NCI-H1694 (cell line): Measurements from ENCODE around the gene PKIB.
"Not testable (repeated sequence)": the region's sequence is repeated elsewhere in the genome, so short reads cannot be mapped to it uniquely, and the experiment has no call there.

Experiments
- DNase-seq: peaks from one replicate; lab custom pipeline; 2025; lab: John Stamatoyannopoulos, UW

PKIB gene

DNA sequence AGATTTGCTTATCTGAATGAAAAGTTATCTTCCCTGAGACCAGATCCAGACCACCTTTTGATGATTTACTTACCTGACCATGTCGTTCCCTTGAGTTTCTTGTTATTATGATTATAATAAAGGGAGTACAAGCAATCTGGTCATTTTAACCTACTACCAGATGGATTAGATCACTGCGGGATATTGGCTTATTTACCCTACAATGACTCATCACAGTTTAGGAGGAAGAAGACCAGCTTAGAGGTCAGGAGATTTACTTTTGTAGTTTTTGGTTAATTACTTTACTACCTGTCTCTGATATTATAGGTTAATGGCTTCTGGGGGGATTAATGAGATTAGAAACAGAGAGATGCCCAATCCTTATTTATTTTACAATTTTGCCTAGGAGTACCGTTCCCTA, 10.7 kb downstream of the PKIB start:
- no peak for DNase-seq

DNA sequence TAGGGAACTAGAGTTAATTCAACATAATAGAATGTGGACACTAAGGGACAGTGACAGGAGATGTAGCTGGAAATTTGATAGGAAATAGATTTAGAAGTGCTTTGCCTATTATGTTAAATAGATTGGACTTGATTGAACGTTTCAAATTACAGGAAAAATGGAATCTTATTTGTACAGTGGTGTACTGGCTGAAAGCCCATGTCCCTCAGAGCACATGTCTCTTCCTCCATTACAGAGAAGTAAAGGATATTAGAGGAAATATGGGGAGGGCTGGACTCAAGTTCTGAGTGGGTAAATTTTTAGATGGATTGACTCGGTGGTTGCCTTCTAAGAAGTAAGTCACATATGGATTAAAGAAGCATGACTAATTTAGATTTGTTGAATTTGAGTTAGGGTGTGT, 11.4 kb downstream of the PKIB start:
- DNase-seq = no peak

DNA sequence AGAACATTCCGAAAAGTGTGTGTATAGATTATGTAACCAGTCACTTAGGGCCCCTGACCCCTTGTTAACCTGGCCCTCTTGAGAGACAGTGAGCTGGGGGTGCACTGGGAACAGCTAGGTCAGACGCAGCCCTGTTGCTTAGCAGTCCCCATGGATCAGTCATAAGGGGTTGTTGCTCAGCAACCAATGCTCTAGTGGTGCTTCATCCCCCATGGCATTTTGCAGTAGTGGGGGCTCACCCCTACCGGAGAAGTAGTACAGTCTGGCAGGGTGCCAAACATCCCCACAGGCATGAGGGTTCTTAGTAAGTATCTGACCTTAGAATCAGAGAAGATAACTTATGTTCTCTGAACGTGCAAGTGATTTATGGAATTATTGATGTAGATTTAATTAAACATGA, 12.3 kb downstream of the PKIB start:
- no peak for DNase-seq

DNA sequence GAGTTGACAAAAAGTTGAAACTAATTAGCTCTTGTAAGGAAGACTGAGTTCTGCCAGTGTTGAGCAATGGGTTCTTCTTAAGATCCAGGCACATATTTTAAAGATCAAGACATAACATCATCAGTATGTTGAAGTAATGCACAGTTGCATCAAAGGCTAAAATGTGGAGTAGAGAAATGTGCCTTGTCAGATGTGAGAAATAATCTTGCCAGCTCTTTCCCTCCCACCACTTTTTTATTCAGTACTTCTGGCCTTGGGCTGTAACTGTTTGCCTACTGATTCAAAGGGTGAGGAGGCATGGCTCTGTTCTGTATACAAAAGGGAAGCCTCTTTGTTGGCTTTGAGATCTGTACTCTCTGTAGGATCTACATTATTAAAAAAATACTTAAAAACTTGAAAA, 13.1 kb downstream of the PKIB start:
- DNase-seq = no peak

DNA sequence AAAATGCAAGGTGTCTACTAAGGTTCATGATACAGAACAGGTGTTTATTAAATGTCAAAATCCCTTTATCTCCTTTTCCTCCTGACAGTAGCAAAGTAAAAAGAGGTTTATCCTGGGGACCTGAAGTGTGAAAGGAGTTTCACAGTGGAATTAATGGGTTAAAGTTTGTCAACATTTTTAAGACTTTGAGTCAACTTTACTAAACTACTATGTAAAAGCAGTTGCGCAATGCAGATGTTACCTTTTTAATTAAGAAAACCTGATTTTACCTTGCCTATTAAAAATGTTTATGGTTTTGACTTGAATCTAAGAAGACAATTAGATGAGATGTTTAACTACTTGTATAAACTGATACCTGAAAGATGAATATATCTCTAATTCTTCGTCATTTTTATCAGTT, 14.6 kb downstream of the PKIB start:
- no peak for DNase-seq

DNA sequence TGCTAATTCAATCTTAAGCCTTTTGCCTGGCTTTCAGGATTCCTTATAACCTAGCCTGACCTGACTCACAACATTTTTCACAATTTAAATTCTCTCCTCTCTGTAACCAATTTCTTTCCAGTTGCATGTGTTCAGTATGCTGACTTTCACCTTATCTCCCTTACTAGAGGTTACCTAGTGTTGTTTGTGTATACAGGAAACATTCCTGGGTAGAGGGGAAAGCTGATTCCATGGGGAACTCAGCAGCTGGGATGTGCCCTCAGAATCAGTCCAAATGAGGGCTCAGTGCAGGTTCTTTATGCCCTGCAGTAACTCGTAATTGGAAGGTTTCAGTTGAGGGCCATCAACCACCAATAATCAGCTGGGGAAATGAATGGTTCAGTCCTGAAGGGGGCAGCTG, 18.5 kb downstream of the PKIB start:
- DNase-seq = no peak

DNA sequence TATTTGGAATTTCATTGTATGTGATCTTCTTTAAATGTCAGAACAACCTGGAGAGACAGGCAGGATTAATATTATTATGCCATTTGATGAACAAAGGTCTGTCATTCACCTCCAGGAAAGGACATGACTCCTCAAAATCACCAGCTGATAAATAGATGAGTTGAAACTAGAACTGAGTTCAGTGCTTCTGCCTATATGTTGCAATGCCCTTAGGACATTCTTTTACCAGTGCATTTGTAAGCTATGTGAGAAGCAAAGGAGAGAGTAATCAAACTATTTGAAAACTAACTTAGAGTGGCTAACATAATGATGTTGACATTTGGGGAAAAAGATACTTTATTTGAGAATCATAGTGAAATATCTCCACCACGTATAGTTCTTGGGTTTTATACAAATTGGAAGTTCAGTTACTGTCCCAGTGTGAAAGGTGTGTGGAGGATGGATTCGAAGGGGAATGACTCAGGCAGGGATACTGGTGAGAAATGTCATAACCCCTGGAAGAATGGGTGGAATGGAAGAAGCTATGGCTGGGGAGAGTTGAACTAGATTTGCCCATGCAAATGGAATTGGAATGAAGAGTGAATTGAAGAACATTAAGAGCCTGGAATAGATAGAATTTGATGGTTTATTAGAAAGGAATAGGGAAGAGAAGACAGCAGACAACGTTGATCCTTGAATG, 21.5 kb downstream of the PKIB start:
- DNase-seq = no peak

DNA sequence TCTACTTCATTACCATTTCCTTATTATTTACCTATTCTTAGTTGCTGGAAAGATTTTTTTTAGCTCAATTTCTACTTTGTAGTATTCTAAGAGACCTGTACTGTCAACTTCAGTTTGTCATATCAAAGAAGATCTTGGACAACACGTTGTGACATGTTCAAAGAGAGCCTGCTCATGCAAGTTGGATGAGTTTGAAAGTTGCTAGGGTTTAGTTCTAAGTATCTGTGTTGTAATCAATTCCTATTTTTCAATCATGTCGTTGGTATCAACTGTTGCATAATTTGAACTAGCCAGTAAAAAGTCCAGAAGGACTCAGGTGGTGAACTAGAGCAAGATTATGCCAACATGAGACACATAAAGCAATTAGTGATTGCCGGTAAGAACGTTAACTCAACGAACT, 30.2 kb downstream of the PKIB start:
- DNase-seq = no peak

DNA sequence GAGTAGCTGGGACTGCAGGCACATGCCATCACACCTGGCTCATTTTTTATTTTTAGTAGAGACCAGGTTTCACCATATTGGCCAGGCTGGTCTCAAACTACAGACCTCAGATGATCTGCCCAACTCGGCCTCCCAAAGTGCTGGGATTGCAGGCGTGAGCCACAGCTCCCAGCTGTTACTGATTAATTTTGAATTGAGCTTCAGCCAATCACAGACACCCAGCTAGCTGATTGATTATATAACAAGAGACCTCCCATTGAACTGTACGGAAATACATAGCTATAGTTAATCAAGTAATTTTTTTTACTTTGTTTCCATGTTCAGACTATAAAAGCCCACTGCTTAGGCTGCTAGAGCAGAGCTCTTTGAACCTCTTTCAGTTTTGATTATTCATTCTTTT, 31.6 kb downstream of the PKIB start:
- no peak for DNase-seq

DNA sequence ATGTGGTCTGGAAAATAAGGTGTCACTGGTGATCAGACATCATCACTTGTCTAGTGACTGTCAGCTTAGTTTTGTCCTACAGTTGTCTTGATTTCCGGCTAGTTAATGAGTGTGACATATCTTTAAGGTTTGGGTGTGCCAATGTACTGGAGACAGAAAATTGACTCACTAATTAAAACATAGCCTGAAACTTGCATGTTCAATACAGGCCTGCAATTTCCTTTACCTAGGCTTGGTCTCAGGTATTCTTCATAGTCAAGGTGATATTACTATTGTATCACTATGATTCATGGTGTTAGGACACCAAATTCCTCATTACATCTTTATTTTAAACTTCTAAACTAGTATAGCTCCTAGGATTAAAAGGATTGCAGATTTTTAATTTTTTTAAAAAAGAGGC, 32.4 kb downstream of the PKIB start:
- DNase-seq = not testable (repeated sequence)

DNA sequence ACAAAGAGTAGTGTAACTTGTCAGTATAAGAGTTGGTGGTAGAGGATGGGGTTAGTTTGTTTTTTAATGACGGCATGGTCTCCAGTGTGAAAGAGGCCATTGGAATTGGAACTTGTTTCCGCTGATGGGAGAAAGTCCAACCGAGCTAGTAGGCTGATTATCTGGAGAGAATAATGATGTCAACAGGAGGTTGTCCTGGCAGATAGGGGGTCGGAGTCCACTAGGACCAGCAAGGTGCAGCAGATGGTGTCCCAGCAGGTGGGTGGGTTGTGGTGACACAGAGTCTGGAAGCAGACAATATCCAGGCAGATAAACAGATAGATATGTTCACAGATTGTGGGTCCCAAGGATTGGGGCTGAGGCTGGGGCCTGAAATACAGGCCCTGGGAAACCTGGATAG, 35.1 kb downstream of the PKIB start:
- DNase-seq = no peak

DNA sequence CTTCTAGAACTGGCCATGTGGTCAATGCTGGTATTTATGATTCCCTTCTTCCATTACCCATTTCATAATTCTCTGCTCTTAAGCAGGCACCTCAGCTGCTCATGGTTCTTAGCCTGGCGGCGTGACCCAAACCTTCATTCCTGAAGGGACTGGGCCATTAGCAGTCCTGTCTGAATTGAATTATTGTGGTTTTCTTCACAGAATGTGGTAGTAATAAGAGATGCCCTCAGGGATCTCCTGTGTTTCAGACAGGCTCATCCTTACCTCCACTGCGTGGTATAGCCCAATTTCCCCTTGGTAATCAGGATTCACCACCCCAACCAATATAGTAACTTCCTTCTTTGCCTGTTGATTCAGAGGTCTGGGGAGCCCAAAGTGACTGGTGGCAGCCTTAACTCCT, 37.6 kb downstream of the PKIB start:
- DNase-seq = no peak

DNA sequence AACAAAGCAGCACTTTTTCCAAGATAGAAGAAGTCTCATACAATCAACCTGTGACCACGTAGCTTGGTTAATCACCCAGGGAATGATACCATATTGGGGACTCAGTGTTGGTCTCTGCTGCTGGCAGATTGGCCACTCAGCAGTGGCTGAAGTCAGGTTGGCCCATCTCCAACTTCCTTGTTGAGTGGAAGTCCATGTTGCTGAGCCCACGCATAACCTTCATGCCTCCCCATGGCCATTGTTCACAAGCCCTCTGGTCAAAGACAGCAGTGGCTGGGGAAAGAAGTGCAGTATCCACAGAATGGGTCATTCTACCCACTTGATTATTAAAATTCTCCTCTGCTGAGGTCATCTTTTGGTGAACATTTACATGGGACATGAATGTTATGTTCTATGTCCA, 38.5 kb downstream of the PKIB start:
- no peak for DNase-seq

DNA sequence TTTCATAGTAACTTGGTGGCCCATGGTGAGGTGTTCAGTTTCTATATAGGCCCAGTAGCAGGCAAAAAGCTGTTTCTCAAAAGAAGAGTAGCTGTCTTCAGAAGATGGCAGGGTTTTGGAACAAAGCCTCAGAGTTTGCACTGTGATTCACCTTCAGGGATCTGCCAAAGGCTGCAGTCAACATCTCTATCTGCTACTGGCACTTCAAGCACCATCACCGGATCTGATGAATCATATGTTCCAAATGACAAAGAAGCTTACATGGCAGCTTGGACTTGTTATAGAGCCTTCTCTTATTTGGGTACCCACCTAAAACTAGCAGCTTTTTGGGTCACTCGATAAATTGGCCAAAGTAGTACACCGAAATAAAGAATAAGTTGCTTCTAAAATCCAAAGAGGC, 39.5 kb downstream of the PKIB start:
- no peak for DNase-seq

DNA sequence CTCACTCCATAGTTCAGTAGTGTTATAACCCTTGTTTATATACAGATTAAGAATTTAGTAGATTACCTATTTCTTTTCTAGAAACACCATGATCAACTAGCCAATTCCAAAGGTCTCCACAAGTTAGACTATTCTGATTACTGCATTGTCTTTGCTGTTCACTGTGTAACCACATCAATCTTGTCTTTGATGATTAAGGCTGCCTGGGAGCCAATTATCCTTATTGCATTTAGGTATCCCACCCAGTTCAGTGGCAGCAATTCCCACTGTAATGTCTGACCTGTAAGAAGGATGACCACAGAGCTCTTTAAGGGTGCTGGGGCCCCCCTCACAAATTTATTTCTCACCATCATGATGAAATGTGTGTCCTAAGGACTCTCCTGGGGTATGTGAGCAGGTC, 40.2 kb downstream of the PKIB start:
- DNase-seq = no peak

DNA sequence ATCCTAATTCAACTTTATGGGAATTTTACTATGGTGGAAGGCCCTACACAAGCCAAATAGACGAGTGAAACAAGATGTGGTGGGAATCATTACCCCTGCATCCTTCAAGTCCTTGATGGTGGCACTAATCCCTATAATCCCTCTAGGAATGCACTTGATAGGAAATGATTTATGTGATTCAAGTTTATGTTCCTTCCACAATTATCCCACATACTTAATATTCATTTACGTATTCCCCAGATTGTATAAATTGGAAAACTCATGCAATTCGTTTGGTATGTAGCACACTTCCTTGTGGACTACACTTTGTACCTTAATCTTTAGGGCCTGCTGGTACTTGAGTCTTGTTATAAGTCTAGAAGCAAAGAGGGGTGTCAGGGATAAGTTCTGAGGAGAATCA, 40.8 kb downstream of the PKIB start:
- DNase-seq = no peak

DNA sequence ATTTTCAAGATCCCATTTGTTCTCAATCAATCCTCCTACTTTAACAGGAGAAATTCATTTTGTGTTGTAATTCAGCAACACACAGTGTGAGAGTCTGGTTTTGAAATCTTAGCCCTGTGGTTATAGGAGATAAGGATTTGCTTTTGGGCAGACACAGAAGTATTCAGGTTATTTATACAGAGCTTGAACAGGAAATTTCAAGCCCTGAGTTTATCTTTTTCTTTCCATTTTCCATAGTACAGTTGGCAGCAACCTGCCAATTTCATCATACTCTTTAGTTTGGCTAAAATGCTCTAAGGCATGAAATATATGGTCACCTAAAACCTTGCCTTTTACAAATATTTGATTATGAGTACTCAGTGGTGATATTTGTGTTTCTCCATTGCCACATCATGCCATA, 41.4 kb downstream of the PKIB start:
- DNase-seq = no peak

DNA sequence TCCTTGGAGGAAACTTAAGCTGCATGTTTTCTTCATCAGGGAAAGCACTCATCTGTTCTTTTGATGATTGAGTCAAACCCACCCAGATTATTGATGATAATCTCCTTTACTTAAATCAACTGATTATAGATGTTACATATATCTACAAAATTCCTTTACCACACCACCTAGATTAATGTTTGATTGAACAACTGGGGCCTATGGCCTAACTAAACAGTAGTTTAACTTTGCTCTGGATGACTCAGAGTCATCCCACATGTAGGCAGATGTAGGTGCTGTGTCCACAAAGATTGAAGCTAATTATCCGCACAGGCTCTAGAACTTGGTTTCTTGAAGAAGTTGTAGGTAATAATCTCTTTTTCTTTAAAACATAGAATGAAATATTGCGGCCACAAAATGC, 42.2 kb downstream of the PKIB start:
- DNase-seq = no peak

DNA sequence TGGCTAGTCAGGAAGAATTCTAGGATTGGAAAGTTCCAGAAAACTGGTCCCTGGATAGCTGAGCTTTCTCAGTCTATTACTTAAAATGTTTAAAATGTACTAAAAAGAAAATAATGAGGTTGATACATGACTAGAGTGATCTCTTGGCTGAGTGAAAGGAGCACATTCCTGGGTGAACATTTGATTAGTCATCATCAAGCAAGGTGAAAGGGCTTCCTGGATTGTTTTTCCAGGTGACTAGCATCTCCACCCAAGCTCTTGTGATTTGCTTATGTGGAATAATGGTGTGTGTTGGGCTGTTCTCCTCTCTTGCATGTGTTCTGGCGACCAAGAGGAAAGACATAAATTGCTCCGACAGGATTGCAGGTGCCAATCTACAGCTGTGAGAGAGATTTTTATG, 42.9 kb downstream of the PKIB start:
- no peak for DNase-seq

DNA sequence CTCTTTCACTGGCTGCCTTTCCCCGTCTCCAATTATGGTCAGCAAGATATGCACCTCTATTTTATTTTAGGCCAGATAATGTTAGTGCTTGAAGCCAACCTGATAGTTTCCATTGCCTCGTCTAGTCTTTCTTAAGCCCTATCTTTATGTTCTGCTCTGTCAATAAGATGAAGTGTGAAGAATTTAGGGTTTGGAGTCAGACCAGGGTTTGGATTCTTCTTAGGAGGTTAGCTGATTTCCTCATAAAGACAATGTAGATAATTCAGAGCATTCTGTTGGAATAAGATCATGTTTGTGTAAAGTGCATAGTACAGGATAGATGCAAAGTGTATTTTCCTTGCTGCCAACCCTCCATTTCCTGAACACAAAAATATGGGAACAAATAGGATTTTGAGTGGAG, 43.8 kb downstream of the PKIB start:
- DNase-seq = no peak

DNA sequence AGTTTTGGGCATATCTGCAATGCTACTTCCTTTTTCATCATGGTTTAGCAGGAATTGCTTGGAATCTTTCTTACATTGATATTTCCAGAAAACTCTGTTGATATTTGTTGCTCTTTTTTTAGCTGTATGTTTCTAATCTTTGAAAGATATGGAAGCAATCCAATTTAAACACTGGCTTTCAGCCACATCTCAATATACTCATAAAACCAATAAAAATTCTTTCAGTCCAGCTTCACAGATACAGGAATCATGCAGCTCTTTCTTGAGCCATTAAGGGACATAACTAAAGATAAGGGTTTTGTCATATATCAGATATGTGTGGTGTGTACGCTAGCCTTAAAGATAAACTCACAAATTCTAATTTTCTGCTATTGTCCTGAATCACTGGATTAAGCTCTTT, 47.4 kb downstream of the PKIB start:
- no peak for DNase-seq

DNA sequence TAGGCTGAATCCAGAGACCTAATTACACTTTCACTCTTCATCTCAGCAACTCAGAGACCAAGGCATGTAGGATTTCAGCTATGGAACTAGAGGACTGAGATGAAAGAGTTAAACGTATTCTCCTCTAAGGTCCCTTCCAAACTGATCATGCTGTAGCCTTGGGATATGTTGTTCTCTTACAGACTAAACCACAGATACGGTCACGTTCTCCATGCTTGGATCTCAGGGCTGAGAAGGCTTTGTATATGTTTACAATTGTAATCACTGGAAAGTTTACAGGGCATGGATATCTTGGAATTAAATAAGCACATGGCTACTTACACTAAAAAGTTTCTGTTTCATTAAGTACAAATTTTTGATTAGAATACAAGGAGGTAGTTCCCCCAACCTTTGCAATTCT, 50.1 kb downstream of the PKIB start:
- DNase-seq = no peak

DNA sequence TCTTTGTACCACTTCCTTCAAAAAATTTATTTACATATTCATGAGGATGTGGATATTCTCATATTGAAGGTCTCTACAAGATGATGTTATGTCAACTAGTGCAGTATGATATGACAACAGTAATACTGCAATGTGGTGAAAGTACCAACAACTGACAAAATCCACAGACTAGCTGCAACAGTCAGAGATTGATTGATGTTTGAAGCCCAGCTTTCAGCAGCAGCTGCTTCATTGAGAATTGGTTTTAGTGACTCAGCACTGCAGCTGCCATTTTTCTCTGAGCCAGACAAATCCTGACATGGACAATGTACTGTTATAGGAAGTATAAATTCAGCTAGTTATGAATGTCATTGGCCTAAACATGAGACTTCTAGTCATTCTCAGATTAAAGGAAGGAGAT, 53.8 kb downstream of the PKIB start:
- DNase-seq = no peak

DNA sequence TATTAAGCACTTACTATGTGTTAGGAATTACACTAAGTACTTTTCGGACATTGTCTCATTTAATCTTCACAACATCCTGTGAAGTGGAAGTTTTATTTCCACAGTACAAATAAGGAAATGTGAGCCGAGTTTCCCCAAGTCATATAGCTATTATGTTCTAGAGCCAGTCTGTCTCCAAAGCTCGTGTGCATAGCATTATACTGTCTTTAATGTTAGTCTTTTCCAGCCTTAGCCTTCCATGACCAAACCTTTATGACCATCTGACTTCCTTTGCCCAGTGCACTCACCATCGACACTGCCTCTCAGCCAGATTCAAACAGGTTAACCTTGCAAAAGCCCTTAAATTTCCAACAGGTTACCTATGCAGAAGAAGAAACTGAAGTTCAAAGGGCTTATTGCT, 55.7 kb downstream of the PKIB start:
- no peak for DNase-seq

DNA sequence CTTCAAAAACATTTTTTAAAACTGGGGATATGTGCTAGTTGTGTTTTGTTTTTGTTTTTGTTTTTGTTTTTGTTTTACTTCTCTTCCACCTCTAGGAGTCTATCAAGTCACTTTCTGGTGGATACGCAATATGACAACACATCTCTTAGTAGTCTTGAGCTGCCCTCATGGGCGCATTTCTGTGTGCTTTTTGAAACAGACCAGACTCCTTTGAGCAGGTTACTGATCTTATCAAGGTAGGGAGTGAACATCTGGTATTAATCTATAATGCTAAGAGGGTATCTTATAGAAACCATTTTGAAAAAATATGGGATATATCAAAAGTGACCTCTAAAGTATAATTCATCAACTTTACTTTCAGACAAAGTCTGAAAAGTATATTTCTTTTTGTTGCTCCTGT, 56.2 kb downstream of the PKIB start:
- DNase-seq = no peak
